Endothelial cell of umbilical vein (primary cell): ENCODE measurements around the gene RAB35. TPM values are rescaled to one million over a fixed set of nuclear protein-coding genes. Genes with fewer than 3 reads are reported as not detected.

ENCODE experiments used
- BruUV-seq: library from RNA; stranded (reverse); fragments of 400-500 nt; replicated peaks from 2 replicates; lab custom pipeline; 2021; lab: Mats Ljungman, UMichigan
- CTCF ChIA-PET: fragments of 300-600, 350-600 bp; sonication (Branson Sonifier 250); formaldehyde crosslinking; loops from one replicate; lab custom pipeline; 2021; ENCODE audit warnings: antibody characterized with exemption, inconsistent platforms; lab: Charles Lee
- POLR2A ChIA-PET: fragments of 300-600, 350-600 bp; sonication (Branson Sonifier 250); formaldehyde crosslinking; loops from one replicate; lab custom pipeline; 2021; ENCODE audit warnings: antibody characterized with exemption, inconsistent platforms; lab: Charles Lee
- DNase-seq: peaks from one replicate; pipeline ENCODE4 v3.0.0-alpha.2; 2011; ENCODE audit warnings: low read depth, low spot score
- FAIRE-seq: peaks from 2 replicates; lab custom pipeline; 2011; peaks lifted over from hg19 to GRCh38; lab: Jason Lieb, UNC
- H2AFZ ChIP-seq: 2 replicates; pipeline ENCODE4 v1.6.0; 2012; ENCODE audit warnings: low read depth, low read length, control low read depth, inconsistent platforms
- H3K27ac ChIP-seq: 2 replicates; pipeline ENCODE4 v1.5.1; 2011; ENCODE audit warnings: low read depth, mild to moderate bottlenecking, control low read depth, low read length, moderate library complexity; ENCODE audit not compliant: insufficient read depth
- H3K27me3 ChIP-seq, 2 experiments: 2 replicates each; pipeline versions ENCODE4 v1.6.0 to v1.6.1; 2011; ENCODE audit warnings: low read length in 2 of 2, mixed read lengths in 1 of 2; ENCODE audit not compliant: control insufficient read depth in 2 of 2, insufficient read depth in 2 of 2
- H3K36me3 ChIP-seq, 2 experiments: 2 replicates in 1 of 2; 3 replicates in 1 of 2; pipeline ENCODE4 v1.5.1; 2011; ENCODE audit warnings: low read length in 2 of 2, mild to moderate bottlenecking in 1 of 2, moderate library complexity in 1 of 2; ENCODE audit not compliant: control insufficient read depth in 2 of 2, insufficient read depth in 2 of 2; ENCODE audit errors: extremely low read depth in 1 of 2
- H3K4me1 ChIP-seq: 3 replicates; pipeline ENCODE4 v1.5.1; 2011; ENCODE audit warnings: mild to moderate bottlenecking, low read length; ENCODE audit not compliant: control insufficient read depth, insufficient read depth; ENCODE audit errors: extremely low read depth
- H3K4me2 ChIP-seq: 2 replicates; pipeline ENCODE4 v1.6.1; 2011; ENCODE audit warnings: low read length, control low read depth, mixed read lengths; ENCODE audit not compliant: insufficient read depth
- H3K4me3 ChIP-seq, 3 experiments: fragments of 200-600 bp in 1 of 3; sonication (generic), shearing (Covaris generic) in 1 of 3; replicated peaks in 1 of 3; 2 replicates each; pipeline ENCODE4 v1.5.1; 2011 to 2016; ENCODE audit warnings: control low read depth in 3 of 3, low read length in 3 of 3, mild to moderate bottlenecking in 2 of 3, inconsistent platforms in 1 of 3, low read depth in 1 of 3, moderate library complexity in 1 of 3; ENCODE audit not compliant: insufficient read depth in 1 of 3
- H3K79me2 ChIP-seq: 2 replicates; pipeline ENCODE4 v1.6.0; 2012; ENCODE audit warnings: low read length, inconsistent platforms; ENCODE audit not compliant: control insufficient read depth, insufficient read depth
- H3K9ac ChIP-seq: replicated peaks from 2 replicates; pipeline ENCODE3; 2011; ENCODE audit warnings: low read length, control low read depth; ENCODE audit not compliant: insufficient read depth; ENCODE audit errors: extremely low read depth
- H3K9me1 ChIP-seq: replicated peaks from 3 replicates; pipeline ENCODE4 v1.6.0; 2011; ENCODE audit warnings: mild to moderate bottlenecking, low read length; ENCODE audit not compliant: control insufficient read depth, insufficient read depth; ENCODE audit errors: extremely low read depth
- H3K9me3 ChIP-seq: replicated peaks from 2 replicates; pipeline ENCODE4 v1.5.1; 2012; ENCODE audit warnings: low read length, inconsistent platforms; ENCODE audit not compliant: control insufficient read depth, insufficient read depth
- H4K20me1 ChIP-seq: replicated peaks from 2 replicates; pipeline ENCODE3; 2011; ENCODE audit warnings: mild to moderate bottlenecking, low read length; ENCODE audit not compliant: control insufficient read depth, insufficient read depth; ENCODE audit errors: extremely low read depth
- CTCF ChIP-seq, 2 donors: IDR thresholded peaks; 1 replicate in 1 of 2; 2 replicates in 1 of 2; pipeline ENCODE4 v1.5.1; 2011; ENCODE audit warnings: low read length in 2 of 2, mild to moderate bottlenecking in 2 of 2, moderate library complexity in 2 of 2, control low read depth in 1 of 2, inconsistent platforms in 1 of 2, low read depth in 1 of 2; ENCODE audit not compliant: insufficient read depth in 1 of 2; ENCODE audit errors: extremely low read depth in 1 of 2
- EZH2 ChIP-seq: IDR thresholded peaks from 2 replicates; pipeline ENCODE4 v1.6.1; 2012; ENCODE audit warnings: borderline replicate concordance, low read depth, mild to moderate bottlenecking, moderate library complexity, low read length, inconsistent platforms; ENCODE audit not compliant: severe bottlenecking
- FOS ChIP-seq: IDR thresholded peaks from 2 replicates; pipeline ENCODE4 v1.6.1; 2011; ENCODE audit warnings: mild to moderate bottlenecking, low read length, moderate library complexity, borderline replicate concordance; ENCODE audit not compliant: insufficient read depth
- GATA2 ChIP-seq: IDR thresholded peaks from 2 replicates; pipeline ENCODE4 v1.7.0; 2011; ENCODE audit warnings: low read depth, mild to moderate bottlenecking, moderate library complexity, mixed read lengths, low read length; ENCODE audit not compliant: insufficient read length, insufficient read depth
- JUN ChIP-seq: IDR thresholded peaks from 2 replicates; pipeline ENCODE4 v1.6.1; 2011; ENCODE audit warnings: borderline replicate concordance, low read depth; ENCODE audit not compliant: insufficient read length, insufficient read depth
- MYC ChIP-seq: IDR thresholded peaks from one replicate; pipeline ENCODE4 v1.6.1; 2011; ENCODE audit warnings: mild to moderate bottlenecking, low read depth, low read length
- POLR2A ChIP-seq: IDR thresholded peaks from 2 replicates; pipeline ENCODE4 v1.6.1; 2012; ENCODE audit warnings: low read depth, mild to moderate bottlenecking, control low read depth, low read length
- POLR2AphosphoS5 ChIP-seq: IDR thresholded peaks from 2 replicates; pipeline ENCODE4 v1.6.1; 2012; ENCODE audit warnings: low read depth, mild to moderate bottlenecking, control low read depth, low read length, moderate library complexity; ENCODE audit not compliant: insufficient read depth
- dilution Hi-C: fragments of 300-500 bp; cut with MboI; formaldehyde crosslinking; loops from one replicate; pipeline ENCODE4 v1.15.0; 2019; ENCODE audit warnings: low sequenced_read_pairs; ENCODE audit not compliant: extremely low pct_ligation_motif_present
- intact Hi-C: fragments of 100-400 bp; cut with micrococcal nuclease; formaldehyde crosslinking; loops from one replicate; pipeline ENCODE4 v1.10.0; 2022
- polyA plus RNA-seq, 4 experiments: library from polyadenylated mRNA; depleted of rRNA in 3 of 4; stranded (reverse) in 3 of 4; unstranded in 1 of 4; fragments of >200 nt; gene quantifications; 2 replicates each; pipeline versions ENCODE4 v1.2.1 to v1.2.3, GENCODE V29; 2011 to 2012; ENCODE audit warnings: missing spikeins in 1 of 4
- total RNA-seq: library from RNA; stranded (reverse); gene quantifications from 2 replicates; pipeline ENCODE4 v1.2.3, GENCODE V29; 2021
- TF ChIP-seq, protein P1 (sequence below): IDR thresholded peaks from 2 replicates; pipeline ENCODE4 v1.6.1; 2011; ENCODE audit not compliant: insufficient read depth, insufficient read length

The RAB35 gene
- total and polyA plus RNA-seq, 2 donors (not counting 3 experiments of a cell fraction or from before 2014, with no cell fraction given) = 70.5 to 80.3 TPM

GRCh38 chr12:120054293-120054692 lies 62.3 kb downstream of the RAB35 start:
- H4K20me1 ChIP-seq = no peaks in the 10 kb centered on the region
- H3K4me2 ChIP-seq = no peak overlapping the region
- ChIA-PET POLR2A (no interaction called here), CTCF (no interaction called here)
- peaks cover 0 to 4% of the 10 kb centered on the region in 2 experiments for H3K27me3 ChIP-seq
- TF ChIP-seq POLR2AphosphoS5 (no peak), MYC (no peak), FOS (no peak), EZH2 (no peak), JUN (no peak), POLR2A (no peak), CTCF (IDR thresholded peaks at IDR 0.05; ENCODE audit: extremely low read depth in 1 of 2, insufficient read depth in 1 of 2, low read depth in 1 of 2, low read length in 2 of 2) (no peak), GATA2 (no peak)
- TF ChIP-seq, protein P1, sequence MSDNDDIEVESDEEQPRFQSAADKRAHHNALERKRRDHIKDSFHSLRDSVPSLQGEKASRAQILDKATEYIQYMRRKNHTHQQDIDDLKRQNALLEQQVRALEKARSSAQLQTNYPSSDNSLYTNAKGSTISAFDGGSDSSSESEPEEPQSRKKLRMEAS = no peak
- H3K9me1 ChIP-seq = no peaks in the 10 kb centered on the region
- no peak for DNase-seq
- FAIRE-seq = no peak
- H3K4me3 ChIP-seq = no peak overlapping the region
- H3K79me2 ChIP-seq = no peaks in the 10 kb centered on the region
- H3K27ac ChIP-seq = no peak overlapping the region
- dilution Hi-C loops (no loop called here), intact Hi-C loops (no loop called here)
- no peaks in the 10 kb centered on the region for H3K9me3 ChIP-seq
- H3K36me3 ChIP-seq = no peaks in the 10 kb centered on the region
- BruUV-seq = no TSS peak
- no peaks in the 10 kb centered on the region for H3K4me1 ChIP-seq
- H3K9ac ChIP-seq = no peak overlapping the region
- no peak overlapping the region for H2AFZ ChIP-seq
